CD4-positive, alpha-beta T cell treated with Interleukin-10 for 1 hour (primary cell): ENCODE data around the gene ZBED5.
"Not testable (repeated sequence)": the region's sequence is repeated elsewhere in the genome, so short reads cannot be mapped to it uniquely, and the experiment has no call there.

Source experiments
- DNase-seq: peaks from one replicate; pipeline ENCODE4 v3.0.0-alpha.2; 2020

The ZBED5 gene

DNA sequence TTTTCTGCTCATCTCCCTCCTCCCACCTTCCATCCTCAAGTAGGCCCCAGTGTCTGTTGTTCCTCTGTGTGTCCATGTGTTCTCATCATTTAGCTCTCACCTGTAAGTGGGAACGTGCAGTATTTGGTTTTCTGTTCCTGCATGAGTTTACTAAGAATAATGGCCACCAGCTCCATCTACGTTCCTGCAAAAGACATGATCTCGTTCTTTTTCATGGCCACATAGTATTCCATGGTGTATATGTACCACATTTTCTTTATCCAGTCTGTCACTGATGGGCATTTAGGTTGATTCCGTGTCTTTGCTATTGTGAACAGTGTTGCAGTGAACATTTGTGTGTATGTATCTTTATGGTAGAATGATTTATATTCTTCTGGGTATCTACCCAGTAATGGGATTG, 21.0 kb downstream of the ZBED5 start:
- not testable (repeated sequence) for DNase-seq

- DNase-seq = no peak
Measured at GRCh38 chr11:10829139-10829538, 28.7 kb downstream of the ZBED5 start.

DNA sequence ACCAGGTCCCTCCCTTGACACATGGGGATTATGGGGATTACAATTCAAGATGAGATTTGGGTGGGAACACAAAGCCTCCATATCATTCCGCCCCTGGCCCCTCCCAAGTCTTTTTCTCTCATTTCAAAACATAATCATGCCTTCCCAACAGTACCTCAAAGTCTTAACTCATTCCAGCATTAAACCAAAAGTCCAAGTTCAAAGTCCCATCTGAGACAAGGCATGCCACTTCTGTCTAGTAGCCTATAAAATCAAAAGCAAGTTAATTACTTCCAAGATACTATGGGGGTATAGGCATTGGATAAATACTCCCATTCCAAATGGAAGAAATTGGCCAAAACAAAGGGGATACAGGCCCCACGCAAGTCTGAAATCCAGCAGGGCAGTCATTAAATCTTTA, 29.5 kb downstream of the ZBED5 start:
- no peak for DNase-seq

- no peak for DNase-seq
Measured at GRCh38 chr11:10824888-10825287, 33.0 kb downstream of the ZBED5 start.

DNA sequence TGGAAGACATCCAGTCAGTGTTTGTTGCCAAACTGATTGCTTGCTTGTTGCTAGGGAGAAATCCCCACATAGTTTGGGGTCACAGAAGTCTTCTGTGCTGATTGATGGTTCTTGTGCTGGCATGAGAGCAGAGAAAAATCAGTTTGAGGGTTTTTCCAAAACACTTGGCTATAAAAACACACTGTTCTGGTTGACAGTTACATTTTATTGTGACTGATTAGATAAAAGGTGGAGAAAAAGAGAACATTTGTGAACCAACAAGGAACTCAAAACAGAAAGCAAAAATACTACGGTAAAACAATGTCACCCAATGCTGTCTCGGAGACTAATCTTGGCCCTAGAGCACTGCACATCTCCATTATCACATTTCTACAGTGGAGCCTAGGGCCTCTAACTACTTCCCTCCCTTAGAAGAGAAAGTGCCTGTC, 34.7 kb downstream of the ZBED5 start:
- no peak for DNase-seq

- DNase-seq = not testable (repeated sequence)
Measured at GRCh38 chr11:10822491-10822890, 35.4 kb downstream of the ZBED5 start.

GRCh38 chr11:10818594-10818993, 39.3 kb downstream of the ZBED5 start:
- no peak for DNase-seq

GRCh38 chr11:10813945-10814344, 43.9 kb downstream of the ZBED5 start:
- no peak for DNase-seq

GRCh38 chr11:10809373-10810160, 48.3 kb downstream of the ZBED5 start:
- peak; percentile 50 for DNase-seq

DNA sequence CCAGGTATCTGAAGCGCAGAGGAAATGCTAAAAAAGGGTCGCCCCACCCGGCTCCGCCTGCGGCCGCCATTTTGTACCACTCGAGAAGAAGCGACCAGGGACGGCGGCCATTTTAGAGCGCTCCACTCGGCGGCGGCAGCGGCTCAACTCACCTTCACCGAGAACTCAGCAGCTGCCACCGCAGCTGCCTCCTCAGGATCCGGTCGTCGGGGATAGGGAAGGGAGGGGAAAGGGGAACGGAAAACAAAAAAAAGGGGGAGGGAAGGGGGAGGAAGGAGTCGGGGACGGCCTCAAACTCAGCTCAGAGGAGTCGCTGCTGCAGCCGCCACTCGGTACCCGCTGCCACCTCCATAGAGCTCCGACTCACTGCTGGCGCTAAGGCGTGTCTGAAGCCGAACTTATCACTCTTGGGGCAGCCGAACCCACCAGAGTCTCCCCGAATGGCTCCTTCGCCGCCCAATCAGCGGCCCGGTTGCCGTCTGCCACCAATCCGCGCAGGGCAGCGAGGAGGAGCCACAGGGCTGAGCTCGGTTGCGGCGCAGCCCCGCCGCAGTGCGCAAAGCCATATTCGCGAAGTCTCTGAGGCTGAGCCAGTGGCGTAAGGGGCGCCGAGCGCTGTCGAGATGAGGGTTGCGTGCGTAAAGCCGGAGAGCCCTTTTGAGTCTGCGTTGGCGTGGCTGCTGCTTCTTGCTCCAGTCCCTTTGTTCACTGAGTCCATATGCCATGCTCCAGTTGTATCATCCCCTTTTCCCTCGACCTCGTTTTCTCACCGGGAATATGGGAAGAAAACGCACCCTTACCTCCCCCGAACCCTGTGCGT, 49.1 kb downstream of the ZBED5 start, which contains the start of gene EIF4G2:
Gene EIF4G2 (minus strand): TSS at position 374 of the 820 bp plus-strand sequence.
- DNase-seq = peak; percentile 99

- no peak for DNase-seq
Measured at GRCh38 chr11:10808235-10808552, 49.7 kb downstream of the ZBED5 start.

GRCh38 chr11:10807493-10808234, 50.2 kb downstream of the ZBED5 start:
- peak; percentile 47 for DNase-seq

- no peak for DNase-seq
Measured at GRCh38 chr11:10806206-10806605, 51.6 kb downstream of the ZBED5 start.

- DNase-seq = no peak
Measured at GRCh38 chr11:10805741-10806140, 52.1 kb downstream of the ZBED5 start.

DNA sequence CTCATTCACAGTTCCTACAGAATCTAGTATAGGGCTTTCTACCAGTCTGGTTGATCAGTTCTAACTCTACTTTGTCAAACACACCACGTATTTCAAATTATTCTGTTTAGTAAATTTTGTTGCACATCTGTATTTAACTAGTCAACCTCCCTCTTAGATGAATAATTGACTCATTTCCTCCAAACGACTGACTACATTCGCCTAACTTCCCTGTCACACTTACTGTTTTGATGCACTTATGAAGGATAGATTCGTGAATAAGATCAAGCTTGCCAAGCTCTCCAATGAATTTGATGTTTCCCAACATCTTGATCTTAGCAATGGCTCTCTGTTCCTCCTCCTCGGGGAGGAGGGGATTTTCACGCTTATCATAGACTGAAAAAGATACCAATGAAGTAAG, 54.2 kb downstream of the ZBED5 start:
- DNase-seq = no peak
